ENCODE measurements around the gene DAAM2. TPM values are rescaled to one million over a fixed set of nuclear protein-coding genes. Genes with fewer than 3 reads are reported as not detected.

Gene DAAM2
- total and polyA plus RNA-seq, 9 of the 15 experiments (the other 6 are each of a cell fraction or from before 2014, with no cell fraction given), result 0.01 to 0.07 TPM; not detected in 7

- ATAC-seq, result no peak
- no peak for DNase-seq (ENCODE audit: extremely low read depth in 1 of 4, low spot score in 3 of 4)
- H3K4me3 ChIP-seq, result no peak overlapping the region
- POLR2A ChIA-PET, result interaction anchor here (0.6 kb wide), 1 partner anchor 11 kb away, joined by 5 read pairs; no protein-coding TSS in a partner anchor
- TF ChIP-seq CBFB (CRISPR knock-in tag; IDR thresholded peaks at IDR 0.05) (no peak), POLR3A (IDR thresholded peaks at IDR 0.05; ENCODE audit: borderline replicate concordance, extremely low read depth, insufficient read depth, insufficient read length) (no peak), DEAF1 (CRISPR knock-in tag; IDR thresholded peaks at IDR 0.05) (no peak), HDAC6 (IDR thresholded peaks at IDR 0.05; ENCODE audit: low read depth, low read length) (no peak), POLR2G (IDR thresholded peaks at IDR 0.05; ENCODE audit: low read depth, low read length) (no peak), ZNF75A (CRISPR knock-in tag; IDR thresholded peaks at IDR 0.05) (no peak), FOSL1 (tag; conservative IDR thresholded peaks at IDR 0.05) (no peak), RFX5 (IDR thresholded peaks at IDR 0.05; ENCODE audit: low read depth, low read length) (no peak), CREB1 (IDR thresholded peaks at IDR 0.05) (no peak), CREB1 (CRISPR knock-in tag; IDR thresholded peaks at IDR 0.05) (no peak), HCFC1 (IDR thresholded peaks at IDR 0.05; ENCODE audit: low read depth, low read length) (no peak)
- no peak for FAIRE-seq
- CTCF ChIA-PET (ENCODE audit: low intra/inter-chr PET ratio), result no interaction called here
- in situ Hi-C loops (cut with MboI) (no loop called here), intact Hi-C loops (cut with micrococcal nuclease) (no loop called here)
- no peak overlapping the region for H3K4me2 ChIP-seq (ENCODE audit: insufficient read depth, low read length)
- no peaks in the 10 kb centered on the region for H3K79me2 ChIP-seq (ENCODE audit: control insufficient read depth, insufficient read depth, low read length)
- 17% methylated on average over 4 of the region's 5 CpGs for WGBS (ENCODE audit: insufficient coverage, low coverage, missing lambda C conversion rate)
- H3K27me3 ChIP-seq (ENCODE audit: control insufficient read depth in 2 of 2, insufficient read depth in 2 of 2, low read length in 2 of 2), result peaks cover 0 to 22% of the 10 kb centered on the region in 2 experiments; a peak in 2 of 5 replicates
- H3K9me3 ChIP-seq (replicated peaks; ENCODE audit: control insufficient read depth, insufficient read depth, low read depth, low read length), result no peaks in the 10 kb centered on the region
- no peak overlapping the region for H3K27ac ChIP-seq (ENCODE audit: extremely low read depth, low read depth, low read length)
- H3K9me1 ChIP-seq (ENCODE audit: control insufficient read depth, insufficient read depth, low read length), result no peaks in the 10 kb centered on the region
- no peak overlapping the region for H2AFZ ChIP-seq (ENCODE audit: low read depth, low read length)
- H4K20me1 ChIP-seq (replicated peaks; ENCODE audit: control insufficient read depth, insufficient read depth, low read length), result no peaks in the 10 kb centered on the region
- H3K9ac ChIP-seq (ENCODE audit: insufficient read depth in 1 of 2, low read depth in 2 of 2, low read length in 2 of 2), result no peak overlapping the region
- BruUV-seq (replicated peaks), result no TSS peak
- H3K4me1 ChIP-seq (replicated peaks in 1 of 2; ENCODE audit: control insufficient read depth in 2 of 2, insufficient read depth in 2 of 2, low read length in 2 of 2), result peaks cover 0 to 4% of the 10 kb centered on the region in 2 experiments; a peak in 1 of 5 replicates
- no peaks in the 10 kb centered on the region; the same call in 2 of the 3 replicates for H3K36me3 ChIP-seq (ENCODE audit: control insufficient read depth, insufficient read depth, low read length)
These were observed 117.5 kb downstream of the DAAM2 start for GRCh38 chr6:39909701-39910100.
